Left ventricle myocardium inferior (tissue), 1 donor: ENCODE results near the gene NOS1AP. TPM values are rescaled to one million over a fixed set of nuclear protein-coding genes. Genes with fewer than 3 reads are reported as not detected.

Source experiments
- DNase-seq: peaks from one replicate; pipeline ENCODE4 v3.0.0-alpha.2; 2020
- H3K27ac ChIP-seq: fragments of 200-600 bp; replicated peaks from 2 replicates; pipeline ENCODE4 v1.8.0; 2021
- H3K27me3 ChIP-seq: fragments of 200-600 bp; 2 replicates; pipeline ENCODE4 v1.8.0; 2021; ENCODE audit warnings: low read depth
- H3K36me3 ChIP-seq: fragments of 200-600 bp; 2 replicates; pipeline ENCODE4 v1.8.0; 2021
- H3K4me1 ChIP-seq: fragments of 200-600 bp; 2 replicates; pipeline ENCODE4 v1.8.0; 2021
- H3K4me3 ChIP-seq: fragments of 200-600 bp; 2 replicates; pipeline ENCODE4 v1.8.0; 2021; ENCODE audit warnings: mild to moderate bottlenecking, moderate library complexity
- H3K9me3 ChIP-seq: fragments of 200-600 bp; replicated peaks from 2 replicates; pipeline ENCODE4 v1.8.0; 2021
- intact Hi-C: fragments of 100-400 bp; cut with micrococcal nuclease; formaldehyde crosslinking; loops from one replicate; pipeline ENCODE4 v1.11.0; 2022
- total RNA-seq: library from RNA; stranded (reverse); fragmentation: NEBNext Ultra II Directional; extraction: Animal tissue kit (Norgen Biotek cat#: 25700); gene quantifications from one replicate; pipeline ENCODE4 v1.2.1, GENCODE V29; 2021
- TF ChIP-seq, protein P1 (sequence below): fragments of 200-600 bp; IDR thresholded peaks from 2 replicates; pipeline ENCODE4 v1.8.0; 2021; ENCODE audit warnings: antibody characterized with exemption, mild to moderate bottlenecking, borderline replicate concordance
- donor health status: DM: no; HTN: yes; CAD: no; lungs with severe emphysema.

The NOS1AP gene
- total RNA-seq, 1 donor from 2014 or later: 6.2 TPM

DNA sequence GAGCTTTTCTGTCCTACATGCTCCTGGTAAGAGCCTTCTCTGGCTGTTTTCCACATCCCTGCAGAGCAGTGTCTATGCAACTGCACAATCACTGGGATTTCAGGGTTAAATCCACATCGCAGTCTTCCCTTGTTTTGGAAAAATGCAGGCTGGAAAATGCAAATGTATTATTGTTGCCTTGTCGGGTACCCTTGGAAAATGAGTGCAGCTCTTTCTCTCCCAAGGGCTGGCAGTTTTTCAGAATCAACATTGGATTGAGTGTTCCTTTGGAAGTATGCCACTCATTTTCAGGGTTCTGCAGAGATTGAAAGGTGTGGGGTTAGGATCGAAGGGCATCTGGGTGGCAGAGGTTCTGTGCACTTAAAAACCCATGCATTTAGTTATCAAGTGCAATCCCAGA, 3.2 kb downstream of the NOS1AP start:
- H3K36me3 ChIP-seq: no peaks in the 10 kb centered on the region
- peaks cover 38% of the 10 kb centered on the region for H3K27me3 ChIP-seq
- H3K9me3 ChIP-seq: no peaks in the 10 kb centered on the region
- no peak for DNase-seq
- no peak overlapping the region for H3K4me3 ChIP-seq
- intact Hi-C loops: no loop called here
- H3K4me1 ChIP-seq: peaks cover 49% of the 10 kb centered on the region
- TF ChIP-seq, protein P1, sequence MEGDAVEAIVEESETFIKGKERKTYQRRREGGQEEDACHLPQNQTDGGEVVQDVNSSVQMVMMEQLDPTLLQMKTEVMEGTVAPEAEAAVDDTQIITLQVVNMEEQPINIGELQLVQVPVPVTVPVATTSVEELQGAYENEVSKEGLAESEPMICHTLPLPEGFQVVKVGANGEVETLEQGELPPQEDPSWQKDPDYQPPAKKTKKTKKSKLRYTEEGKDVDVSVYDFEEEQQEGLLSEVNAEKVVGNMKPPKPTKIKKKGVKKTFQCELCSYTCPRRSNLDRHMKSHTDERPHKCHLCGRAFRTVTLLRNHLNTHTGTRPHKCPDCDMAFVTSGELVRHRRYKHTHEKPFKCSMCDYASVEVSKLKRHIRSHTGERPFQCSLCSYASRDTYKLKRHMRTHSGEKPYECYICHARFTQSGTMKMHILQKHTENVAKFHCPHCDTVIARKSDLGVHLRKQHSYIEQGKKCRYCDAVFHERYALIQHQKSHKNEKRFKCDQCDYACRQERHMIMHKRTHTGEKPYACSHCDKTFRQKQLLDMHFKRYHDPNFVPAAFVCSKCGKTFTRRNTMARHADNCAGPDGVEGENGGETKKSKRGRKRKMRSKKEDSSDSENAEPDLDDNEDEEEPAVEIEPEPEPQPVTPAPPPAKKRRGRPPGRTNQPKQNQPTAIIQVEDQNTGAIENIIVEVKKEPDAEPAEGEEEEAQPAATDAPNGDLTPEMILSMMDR: no peak
- H3K27ac ChIP-seq: no peak overlapping the region

DNA sequence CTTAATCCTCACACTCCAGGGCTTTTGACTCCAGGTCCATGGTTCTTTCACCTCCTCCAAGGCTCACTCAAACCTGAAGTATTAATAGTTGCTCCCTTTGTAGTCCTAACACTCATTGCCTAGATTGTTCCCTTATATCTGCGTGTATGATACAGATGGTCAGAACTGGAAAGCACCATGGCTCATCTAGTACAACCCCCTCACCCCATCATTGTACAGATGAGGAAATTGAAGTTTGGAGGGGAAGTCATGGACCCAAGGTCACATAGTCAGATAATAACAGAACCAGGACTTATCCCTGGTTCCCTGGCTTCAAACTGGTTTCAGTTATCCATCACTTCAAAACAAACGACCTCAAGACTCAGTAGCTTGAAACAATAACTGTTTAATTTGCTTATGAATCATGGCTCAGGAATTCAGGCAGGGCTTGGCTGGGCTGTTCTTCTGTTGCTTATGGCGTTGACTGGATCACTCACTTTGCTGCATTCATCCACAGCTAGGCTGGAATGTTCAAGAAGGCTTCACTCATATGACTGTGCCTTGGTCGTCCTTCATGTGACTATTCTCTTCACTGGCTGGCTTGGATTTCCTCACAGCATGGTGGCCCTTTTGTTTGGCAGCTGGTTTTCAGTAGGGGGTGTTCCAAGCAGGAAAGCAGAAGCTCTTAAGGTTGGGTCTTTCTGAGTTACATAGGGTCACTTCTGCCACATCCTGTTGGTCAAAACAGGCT, 5.0 kb downstream of the NOS1AP start:
- Histone ChIP-seq H3K27me3 (peaks cover 26% of the 10 kb centered on the region), H3K4me1 (peaks cover 42% of the 10 kb centered on the region), H3K4me3 (no peak overlapping the region), H3K27ac (no peak overlapping the region), H3K36me3 (no peaks in the 10 kb centered on the region), H3K9me3 (no peaks in the 10 kb centered on the region)
- intact Hi-C loops: no loop called here
- no peak for DNase-seq
- TF ChIP-seq, protein P1: no peak

DNA sequence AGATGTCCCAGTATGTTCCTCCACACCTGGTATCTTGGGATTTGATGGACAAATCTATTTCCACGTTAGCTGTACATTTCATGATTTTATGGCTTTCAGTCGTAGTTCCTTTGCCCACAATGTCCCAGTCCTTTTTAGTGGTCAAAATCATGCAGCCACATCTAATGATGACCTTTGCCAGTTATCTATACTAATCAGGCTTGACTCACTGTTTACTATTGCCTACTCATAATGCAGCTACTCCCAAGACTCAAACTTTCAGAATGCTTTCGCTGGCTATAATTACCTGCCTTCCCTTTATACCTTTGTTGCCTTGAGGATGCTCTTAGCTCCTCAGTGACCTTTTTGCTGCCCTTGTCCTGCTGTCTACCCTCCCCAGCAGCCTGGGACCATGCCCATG, 6.4 kb downstream of the NOS1AP start:
- intact Hi-C loops: no loop called here
- no peaks in the 10 kb centered on the region for H3K36me3 ChIP-seq

DNA sequence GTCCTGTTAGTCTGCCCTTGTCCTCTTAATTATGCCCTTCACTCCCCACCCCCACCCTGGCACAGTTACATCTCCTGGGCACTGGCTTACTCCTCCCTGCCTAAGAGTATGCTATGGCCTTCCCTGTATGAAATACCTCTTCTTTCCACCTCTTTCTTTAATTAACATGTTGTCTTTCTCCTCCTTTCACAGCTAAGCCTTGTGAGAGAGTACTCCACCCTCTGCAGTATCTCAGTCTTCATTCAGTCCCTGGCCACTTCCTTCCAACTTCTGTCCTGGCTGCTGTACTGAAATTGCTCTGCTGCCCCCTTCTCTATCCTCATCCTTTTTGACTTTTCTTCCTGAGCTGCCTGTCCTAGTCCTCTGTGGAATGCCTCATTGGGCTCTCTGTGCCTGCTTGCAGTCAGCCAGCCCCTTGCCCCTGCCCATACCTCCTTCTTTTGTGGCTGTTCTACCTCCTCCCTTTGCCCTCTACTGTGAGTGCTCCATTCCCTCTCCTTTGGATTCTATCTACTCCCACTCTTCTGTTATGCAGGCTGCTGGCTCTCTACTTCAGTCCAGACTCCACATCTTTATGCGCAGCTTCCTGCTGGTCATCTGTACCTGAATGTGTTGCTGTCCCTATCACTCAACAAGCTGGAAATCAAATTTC, 8.3 kb downstream of the NOS1AP start:
- Histone ChIP-seq H3K9me3 (no peaks in the 10 kb centered on the region), H3K36me3 (no peaks in the 10 kb centered on the region), H3K27ac (no peak overlapping the region), H3K4me3 (no peak overlapping the region), H3K4me1 (peaks cover 32% of the 10 kb centered on the region), H3K27me3 (peaks cover 2% of the 10 kb centered on the region)
- TF ChIP-seq, protein P1: no peak
- intact Hi-C loops: no loop called here
- no peak for DNase-seq

More for the DNA sequence above, 6.4 kb downstream of the NOS1AP start:
- no peak for DNase-seq
- H3K27ac ChIP-seq: no peak overlapping the region
- H3K4me1 ChIP-seq: peaks cover 46% of the 10 kb centered on the region
- no peaks in the 10 kb centered on the region for H3K9me3 ChIP-seq
- TF ChIP-seq, protein P1: no peak
- no peak overlapping the region for H3K4me3 ChIP-seq
- peaks cover 14% of the 10 kb centered on the region for H3K27me3 ChIP-seq

DNA sequence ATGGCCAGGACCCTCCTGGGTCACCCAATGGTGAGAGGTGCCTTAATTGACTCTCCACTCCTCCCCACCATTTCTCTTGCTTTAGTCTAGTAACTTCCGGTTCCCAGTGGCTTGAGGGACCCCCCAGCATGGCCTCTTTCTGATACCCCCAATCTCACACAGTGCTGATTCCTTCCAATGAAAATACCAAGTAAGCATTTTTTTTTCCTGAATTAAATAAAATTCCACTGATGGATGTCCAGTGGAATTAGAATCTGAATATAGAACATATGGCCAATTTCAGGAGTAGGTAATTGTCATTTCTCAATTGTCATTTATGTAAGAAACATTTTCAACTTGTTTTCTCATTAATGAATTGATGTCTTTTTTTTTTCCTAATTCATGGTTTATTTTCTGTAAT, 9.5 kb downstream of the NOS1AP start:
- no peaks in the 10 kb centered on the region for H3K9me3 ChIP-seq
- TF ChIP-seq, protein P1: no peak
- H3K36me3 ChIP-seq: no peaks in the 10 kb centered on the region
- H3K27ac ChIP-seq: no peak overlapping the region
- DNase-seq: no peak
- H3K4me1 ChIP-seq: peaks cover 29% of the 10 kb centered on the region
- intact Hi-C loops: no loop called here
- H3K27me3 ChIP-seq: no peaks in the 10 kb centered on the region
- no peak overlapping the region for H3K4me3 ChIP-seq
